H1 (cell line): ENCODE measurements around the gene AP4B1. TPM values are rescaled to one million over a fixed set of nuclear protein-coding genes. Genes with fewer than 3 reads are reported as not detected.
A peak's percentile ranks its signal among the peaks of the same experiment; 100 is the strongest.

ENCODE experiments used
- CTCF ChIA-PET: fragments of 300-600 bp; sonication (Branson Sonifier 250); formaldehyde crosslinking; loops from one replicate; lab custom pipeline; 2021; ENCODE audit not compliant: partially characterized antibody; lab: Charles Lee
- POLR2A ChIA-PET: fragments of 300-600 bp; sonication (Branson Sonifier 250); formaldehyde crosslinking; loops from one replicate; lab custom pipeline; 2021; ENCODE audit warnings: inconsistent platforms; ENCODE audit not compliant: partially characterized antibody; lab: Charles Lee
- DNase-seq, 2 experiments: peaks; one replicate each; pipeline versions ENCODE4 v3.0.0 to v3.0.0-alpha.2; 2010 to 2022; ENCODE audit warnings: low spot score in 2 of 2, low read depth in 1 of 2, mixed read lengths in 1 of 2
- FAIRE-seq: peaks from 2 replicates; lab custom pipeline; 2011; peaks lifted over from hg19 to GRCh38; lab: Jason Lieb, UNC
- H2AFZ ChIP-seq: 2 replicates; pipeline ENCODE4 v1.8.1; 2012; ENCODE audit warnings: low read length, inconsistent platforms
- H2AK5ac ChIP-seq: 2 replicates; pipeline ENCODE4 v1.6.1; 2013; ENCODE audit warnings: low read depth, low read length
- H2BK120ac ChIP-seq: replicated peaks from 2 replicates; pipeline ENCODE3; 2013; ENCODE audit warnings: low read depth, low read length, inconsistent platforms
- H2BK12ac ChIP-seq: 2 replicates; pipeline ENCODE4 v1.6.1; 2013; ENCODE audit warnings: low read depth, low read length
- H2BK15ac ChIP-seq: 2 replicates; pipeline ENCODE4 v1.6.1; 2013; ENCODE audit warnings: low read length
- H2BK20ac ChIP-seq: 2 replicates; pipeline ENCODE4 v1.6.1; 2013; ENCODE audit warnings: low read length
- H2BK5ac ChIP-seq: 2 replicates; pipeline ENCODE4 v1.6.1; 2013; ENCODE audit warnings: low read depth, low read length
- H3K14ac ChIP-seq: 2 replicates; pipeline ENCODE4 v1.6.1; 2013; ENCODE audit warnings: inconsistent platforms; ENCODE audit not compliant: insufficient read length
- H3K18ac ChIP-seq: 2 replicates; pipeline ENCODE4 v1.6.1; 2013; ENCODE audit warnings: low read length; ENCODE audit errors: extremely low read depth
- H3K23ac ChIP-seq: 2 replicates; pipeline ENCODE4 v1.6.1; 2013; ENCODE audit warnings: inconsistent platforms; ENCODE audit not compliant: insufficient read length
- H3K23me2 ChIP-seq: 2 replicates; pipeline ENCODE4 v1.6.1; 2013; ENCODE audit warnings: low read depth, low read length
- H3K27ac ChIP-seq: 2 replicates; pipeline ENCODE4 v1.6.1; 2011; ENCODE audit warnings: low read depth, low read length, inconsistent platforms
- H3K27me3 ChIP-seq, 4 experiments: replicated peaks in 1 of 4; 1 replicate in 1 of 4; 2 replicates in 3 of 4; pipeline versions ENCODE4 v1.6.1 to v1.8.1; 2011 to 2013; ENCODE audit warnings: low read length in 3 of 4, mild to moderate bottlenecking in 3 of 4, inconsistent platforms in 2 of 4, mixed read lengths in 2 of 4, moderate library complexity in 1 of 4; ENCODE audit not compliant: control insufficient read depth in 3 of 4, insufficient read depth in 3 of 4; ENCODE audit errors: extremely low read depth in 1 of 4
- H3K36me3 ChIP-seq, 4 experiments: 2 replicates each; pipeline versions ENCODE4 v1.6.1 to v1.8.1; 2011 to 2013; ENCODE audit warnings: mild to moderate bottlenecking in 4 of 4, low read length in 3 of 4, moderate library complexity in 2 of 4, control low read depth in 1 of 4, inconsistent platforms in 1 of 4; ENCODE audit not compliant: insufficient read depth in 4 of 4, control insufficient read depth in 2 of 4
- H3K4ac ChIP-seq: replicated peaks from 2 replicates; pipeline ENCODE3; 2013; ENCODE audit warnings: low read length, low read depth, mixed read lengths, inconsistent platforms; ENCODE audit not compliant: insufficient read length
- H3K4me1 ChIP-seq, 4 experiments: replicated peaks in 1 of 4; 1 replicate in 1 of 4; 2 replicates in 3 of 4; pipeline versions ENCODE4 v1.6.1 to v1.8.1; 2011 to 2013; ENCODE audit warnings: low read length in 3 of 4, inconsistent platforms in 2 of 4, mixed read lengths in 1 of 4; ENCODE audit not compliant: insufficient read depth in 4 of 4, control insufficient read depth in 3 of 4
- H3K4me2 ChIP-seq, 2 experiments: 2 replicates each; pipeline versions ENCODE4 v1.6.1 to v1.8.1; 2011 to 2013; ENCODE audit warnings: low read depth in 2 of 2, low read length in 2 of 2, control low read depth in 1 of 2, inconsistent platforms in 1 of 2, mild to moderate bottlenecking in 1 of 2; ENCODE audit not compliant: insufficient read depth in 1 of 2
- H3K4me3 ChIP-seq, 4 experiments: fragments of 200-600, 300-600 bp in 1 of 4; sonication (generic), shearing (Covaris generic), sonication (Bioruptor Twin) in 1 of 4; 2 replicates each; pipeline versions ENCODE4 v1.5.1 to v1.8.1; 2011 to 2016; ENCODE audit warnings: low read length in 4 of 4, low read depth in 3 of 4, control low read depth in 2 of 4, inconsistent platforms in 2 of 4, mild to moderate bottlenecking in 2 of 4, mixed read lengths in 1 of 4, moderate library complexity in 1 of 4; ENCODE audit not compliant: insufficient read depth in 2 of 4; ENCODE audit errors: extremely low read depth in 1 of 4
- H3K56ac ChIP-seq: replicated peaks from 2 replicates; pipeline ENCODE3; 2013; ENCODE audit warnings: low read depth, mild to moderate bottlenecking, mixed read lengths, low read length, inconsistent platforms; ENCODE audit not compliant: insufficient read length
- H3K79me1 ChIP-seq: 2 replicates; pipeline ENCODE4 v1.6.1; 2013; ENCODE audit warnings: low read depth, low read length, control low read depth
- H3K79me2 ChIP-seq, 2 experiments: 2 replicates each; pipeline versions ENCODE4 v1.6.1 to v1.8.1; 2012 to 2013; ENCODE audit warnings: low read length in 2 of 2, mild to moderate bottlenecking in 2 of 2, inconsistent platforms in 1 of 2; ENCODE audit not compliant: insufficient read depth in 2 of 2, control insufficient read depth in 1 of 2
- H3K9ac ChIP-seq, 4 experiments: replicated peaks in 1 of 4; 1 replicate in 1 of 4; 2 replicates in 3 of 4; pipeline versions ENCODE4 v1.6.1 to v1.8.1; 2011 to 2013; ENCODE audit warnings: low read depth in 3 of 4, low read length in 3 of 4, control low read depth in 2 of 4, mild to moderate bottlenecking in 2 of 4, moderate library complexity in 2 of 4, inconsistent platforms in 1 of 4; ENCODE audit errors: extremely low read depth in 1 of 4
- H3K9me3 ChIP-seq, 2 experiments: 2 replicates each; pipeline versions ENCODE4 v1.6.1 to v1.8.1; 2012 to 2013; ENCODE audit warnings: mild to moderate bottlenecking in 2 of 2, moderate library complexity in 2 of 2, control low read depth in 1 of 2, inconsistent platforms in 1 of 2, low read depth in 1 of 2, low read length in 1 of 2, mixed read lengths in 1 of 2; ENCODE audit not compliant: insufficient read depth in 2 of 2
- H4K20me1 ChIP-seq, 2 experiments: replicated peaks in 1 of 2; 2 replicates each; pipeline versions ENCODE3 to v1.8.1; 2011 to 2013; ENCODE audit warnings: inconsistent platforms in 2 of 2, low read length in 2 of 2, mild to moderate bottlenecking in 1 of 2; ENCODE audit not compliant: insufficient read depth in 2 of 2, control insufficient read depth in 1 of 2
- H4K5ac ChIP-seq: 2 replicates; pipeline ENCODE4 v1.6.1; 2013; ENCODE audit warnings: low read length, low read depth, mixed read lengths, inconsistent platforms; ENCODE audit not compliant: insufficient read length
- H4K8ac ChIP-seq: 2 replicates; pipeline ENCODE4 v1.8.0; 2013; ENCODE audit warnings: mild to moderate bottlenecking, moderate library complexity, low read length, inconsistent platforms; ENCODE audit not compliant: insufficient read depth; ENCODE audit errors: extremely low read depth
- H4K91ac ChIP-seq: replicated peaks from 2 replicates; pipeline ENCODE3; 2013; ENCODE audit warnings: low read length, mixed read lengths, inconsistent platforms; ENCODE audit not compliant: insufficient read length
- ASH2L ChIP-seq: fragments of 200-600, 300-600 bp; sonication (generic); IDR thresholded peaks from one replicate; pipeline ENCODE4 v1.7.1; 2017; ENCODE audit warnings: low read length
- ATF3 ChIP-seq: IDR thresholded peaks from 2 replicates; pipeline ENCODE4 v1.6.1; 2011; ENCODE audit warnings: low read depth, mild to moderate bottlenecking, low read length; ENCODE audit not compliant: insufficient read depth
- CEBPB ChIP-seq: IDR thresholded peaks from 2 replicates; pipeline ENCODE4 v1.6.1; 2012; ENCODE audit warnings: low read depth, low read length
- HDAC2 ChIP-seq, 2 experiments: fragments of 300-600 bp in 1 of 2; sonication (generic) in 1 of 2; IDR thresholded peaks; 2 replicates each; pipeline ENCODE4 v1.6.1; 2011 to 2012; ENCODE audit warnings: low read depth in 2 of 2, low read length in 2 of 2, mild to moderate bottlenecking in 2 of 2, moderate library complexity in 2 of 2, borderline replicate concordance in 1 of 2, inconsistent platforms in 1 of 2
- MAX ChIP-seq: IDR thresholded peaks from 2 replicates; pipeline ENCODE4 v1.6.1; 2012; ENCODE audit warnings: inconsistent platforms
- POLR2A ChIP-seq, 2 experiments: IDR thresholded peaks; 1 replicate in 1 of 2; 2 replicates in 1 of 2; pipeline ENCODE4 v1.6.1; 2011; ENCODE audit warnings: low read depth in 2 of 2, low read length in 2 of 2, mild to moderate bottlenecking in 2 of 2; ENCODE audit errors: control extremely low read depth in 1 of 2
- POU5F1 ChIP-seq: IDR thresholded peaks from 2 replicates; pipeline ENCODE4 v1.6.1; 2011; ENCODE audit warnings: low read depth, mild to moderate bottlenecking, low read length, moderate library complexity
- SAP30 ChIP-seq: fragments of 300-600 bp; sonication (generic); IDR thresholded peaks from 2 replicates; pipeline ENCODE4 v1.7.1; 2012; ENCODE audit warnings: low read length, moderate library complexity, mild to moderate bottlenecking, inconsistent platforms; ENCODE audit not compliant: insufficient read depth, insufficient replicate concordance
- SIN3A ChIP-seq, 2 experiments: IDR thresholded peaks in 1 of 2; conservative IDR thresholded peaks in 1 of 2; 2 replicates each; pipeline ENCODE4 v1.6.1; 2011 to 2012; ENCODE audit warnings: low read length in 2 of 2, improper control_type of control experiment in 1 of 2, low read depth in 1 of 2, mild to moderate bottlenecking in 1 of 2
- TBP ChIP-seq: IDR thresholded peaks from 2 replicates; pipeline ENCODE4 v1.6.1; 2011; ENCODE audit warnings: low read depth, low read length, improper control_type of control experiment
- ZNF274 ChIP-seq: IDR thresholded peaks from 2 replicates; pipeline ENCODE4 v1.7.0; 2012; ENCODE audit warnings: low read length, borderline replicate concordance; ENCODE audit errors: extremely low read depth
- WGBS, 2 experiments: shearing (Covaris generic) in 1 of 2; methylation state at CpG; one replicate each; pipeline versions ENCODE4 v1.1.6 to v1.1.7; 2013 to 2015; ENCODE audit warnings: low lambda C conversion rate in 2 of 2, mixed read lengths in 2 of 2, inconsistent platforms in 1 of 2, low coverage in 1 of 2, missing lambda C conversion rate in 1 of 2; ENCODE audit not compliant: insufficient replicate concordance in 2 of 2, insufficient coverage in 1 of 2, insufficient read length in 1 of 2; ENCODE audit errors: extremely low coverage in 1 of 2, missing lambda C conversion rate in 1 of 2; 5-methylcytosine and 5-hydroxymethylcytosine counted together
- polyA plus RNA-seq, 7 experiments: library from polyadenylated mRNA; depleted of rRNA in 3 of 7; stranded (reverse) in 5 of 7; unstranded in 2 of 7; fragments of >200 nt in 5 of 7; fragments of 200-250 nt in 2 of 7; gene quantifications; 1 replicate in 5 of 7; 2 replicates in 1 of 7; 4 replicates in 1 of 7; pipeline versions ENCODE4 v1.2.1 to v1.2.3, GENCODE V29; 2011 to 2013; ENCODE audit warnings: missing spikeins in 2 of 7, mixed read lengths in 2 of 7
- total RNA-seq: library from RNA; stranded (reverse); fragmentation: NEBNext Ultra II Directional; extraction: Animal tissue kit (Norgen Biotek cat#: 25700); gene quantifications from 2 replicates; pipeline ENCODE4 v1.2.1, GENCODE V29; 2021

Gene AP4B1
- total and polyA plus RNA-seq, 2 of the 8 experiments (the other 6 are each of a cell fraction or from before 2014, with no cell fraction given), result 8.9 to 9.0 TPM

- H3K23ac ChIP-seq, result no peak overlapping the region
- H3K4me1 ChIP-seq, result peaks cover 0 to 3% (median under 1%) of the 10 kb centered on the region in 4 experiments; a peak in 5 of 7 replicates
- H2AK5ac ChIP-seq, result no peak overlapping the region
- no peaks in the 10 kb centered on the region for H3K9me3 ChIP-seq
- H3K18ac ChIP-seq, result peak overlapping the region; percentile 93; the same call in 1 of the 2 replicates
- H3K4ac ChIP-seq, result peak overlapping the region; percentile 28
- ChIA-PET POLR2A (interaction anchor here (0.9 to 3.8 kb wide), 11 partner anchors 9 to 145 kb away, joined by 3 to 66 read pairs (median 4); partner anchors contain the start of genes HIPK1, PHTF1 and RSBN1), CTCF (interaction anchor here (0.5 to 3.7 kb wide), 7 partner anchors 10 to 144 kb away, joined by 3 to 20 read pairs (median 4); partner anchors contain the start of genes HIPK1 and PHTF1)
- peaks cover 0 to 2% of the 10 kb centered on the region in 2 experiments; a peak in 1 of 4 replicates for H3K79me2 ChIP-seq
- no peak overlapping the region; the same call in 1 of the 2 replicates for H2BK15ac ChIP-seq
- H4K8ac ChIP-seq, result peak overlapping the region; percentile 63; the same call in 1 of the 2 replicates
- DNase-seq (no peak), FAIRE-seq (no peak)
- 0 out of 2 replicates have a peak, but pooled peaks cover 2% of the 10 kb centered on the region for H3K79me1 ChIP-seq
- peak overlapping the region; percentile 84 for H2BK5ac ChIP-seq
- peak overlapping the region; percentile 83 for H2BK12ac ChIP-seq
- H4K91ac ChIP-seq, result peak overlapping the region; percentile 69
- 6% methylated on average over 11 of the region's 11 CpGs; no CpG with 5 or more reads in 1 of the 2 experiments for WGBS, 2 experiments
- no peaks in the 10 kb centered on the region for H4K20me1 ChIP-seq
- H3K14ac ChIP-seq, result no peak overlapping the region
- H3K56ac ChIP-seq, result peak overlapping the region; percentile 36
- H3K36me3 ChIP-seq, result peaks cover 0 to 23% (median 8%) of the 10 kb centered on the region in 4 experiments; a peak in 6 of 8 replicates
- peak overlapping the region; percentile 73 to 99 (median 92) for H3K4me3 ChIP-seq
- H4K5ac ChIP-seq, result peak overlapping the region; percentile 79
- H2BK20ac ChIP-seq, result peak overlapping the region; percentile 23; the same call in 1 of the 2 replicates
- peaks cover 7% of the 10 kb centered on the region for H3K23me2 ChIP-seq
- H3K9ac ChIP-seq, result peak overlapping the region in 3 of 4 experiments; percentile 34 to 72 (median 35); a peak in 6 of 7 replicates
- H3K4me2 ChIP-seq, result peak overlapping the region; percentile 94 to 99
- H2BK120ac ChIP-seq, result no peak overlapping the region
- no peaks in the 10 kb centered on the region for H3K27me3 ChIP-seq
- peak overlapping the region; percentile 96 for H2AFZ ChIP-seq
- H3K27ac ChIP-seq, result peak overlapping the region; percentile 40; the same call in 1 of the 2 replicates
- TF ChIP-seq CEBPB (no peak), MAX (peak; percentile 52; the same call in 1 of the 2 replicates), ASH2L (no peak), SAP30 (peak; percentile 76), HDAC2 (IDR thresholded peaks at IDR 0.05; ENCODE audit: borderline replicate concordance in 1 of 2, low read depth in 2 of 2, low read length in 2 of 2) (0 out of 4 replicates have a peak, but pooled peaks of 1 of the 2 experiments have one; percentile 10), TBP (no peak), ZNF274 (no peak), ATF3 (no peak), POU5F1 (no peak), SIN3A (conservative IDR thresholded peaks at IDR 0.05 in 1 of 2, IDR thresholded peaks at IDR 0.05 in 1 of 2; ENCODE audit: low read depth in 1 of 2, low read length in 2 of 2) (0 out of 4 replicates have a peak, but pooled peaks of 1 of the 2 experiments have one; percentile 65), POLR2A (IDR thresholded peaks at IDR 0.05; ENCODE audit: control extremely low read depth in 1 of 2, low read depth in 2 of 2, low read length in 2 of 2) (0 out of 3 replicates have a peak, but pooled peaks of 1 of the 2 experiments have one; percentile 13)
These were observed 316 bp downstream of the AP4B1 start for GRCh38 chr1:113904293-113904673.
